BJ (cell line): ENCODE measurements around the gene MC4R. TPM values are rescaled to one million over a fixed set of nuclear protein-coding genes. Genes with fewer than 3 reads are reported as not detected.

Experiments used
- CTCF ChIA-PET: fragments of 350-600 bp; formaldehyde crosslinking; extraction: SDS; loops from one replicate; lab custom pipeline; 2021; ENCODE audit warnings: antibody characterized with exemption, inconsistent platforms; lab: Yijun Ruan, JAX
- POLR2A ChIA-PET: fragments of 300-600 bp; sonication (Branson Sonifier 250); formaldehyde crosslinking; extraction: SDS; loops from one replicate; lab custom pipeline; 2021; ENCODE audit warnings: antibody characterized with exemption; lab: Charles Lee
- DNase-seq: peaks from one replicate; pipeline ENCODE4 v3.0.0-alpha.2; 2011; ENCODE audit warnings: low read depth
- H3K27me3 ChIP-seq: 2 replicates; pipeline ENCODE4 v1.6.0; 2011; ENCODE audit warnings: low read length; ENCODE audit not compliant: control insufficient read depth, insufficient read depth
- H3K36me3 ChIP-seq: 2 replicates; pipeline ENCODE4 v1.5.1; 2011; ENCODE audit warnings: low read length; ENCODE audit not compliant: control insufficient read depth, insufficient read depth
- H3K4me3 ChIP-seq: 2 replicates; pipeline ENCODE4 v1.5.1; 2011; ENCODE audit warnings: low read depth, mild to moderate bottlenecking, control low read depth, low read length
- CTCF ChIP-seq: IDR thresholded peaks from 2 replicates; pipeline ENCODE4 v1.5.1; 2011; ENCODE audit warnings: low read depth, mild to moderate bottlenecking, control low read depth, inconsistent platforms, low read length, moderate library complexity; ENCODE audit not compliant: insufficient read depth
- polyA plus RNA-seq: library from polyadenylated mRNA; depleted of rRNA; stranded (reverse); fragments of >200 nt; gene quantifications from 2 replicates; pipeline ENCODE4 v1.2.3, GENCODE V29; 2011

MC4R gene
- polyA plus RNA-seq, 1 experiment = not detected

GRCh38 chr18:60389314-60389713, 16.7 kb upstream of the MC4R start:
- peak; percentile 1 for DNase-seq
- no peak for TF ChIP-seq CTCF
- no peaks in the 10 kb centered on the region for H3K36me3 ChIP-seq
- ChIA-PET POLR2A (no interaction called here), CTCF (no interaction called here)
- H3K27me3 ChIP-seq = no peaks in the 10 kb centered on the region
- no peak overlapping the region for H3K4me3 ChIP-seq

- H3K27me3 ChIP-seq = no peaks in the 10 kb centered on the region
- no peak for TF ChIP-seq CTCF
- CTCF ChIA-PET = no interaction called here
- POLR2A ChIA-PET = no interaction called here
- no peak for DNase-seq
- no peaks in the 10 kb centered on the region for H3K36me3 ChIP-seq
- H3K4me3 ChIP-seq = no peak overlapping the region
These were observed 13.1 kb upstream of the MC4R start for GRCh38 chr18:60385693-60386092.

GRCh38 chr18:60383893-60384292, 11.3 kb upstream of the MC4R start:
- ChIA-PET CTCF (no interaction called here), POLR2A (no interaction called here)
- Histone ChIP-seq H3K27me3 (no peaks in the 10 kb centered on the region), H3K36me3 (no peaks in the 10 kb centered on the region), H3K4me3 (no peak overlapping the region)
- DNase-seq = no peak
- TF ChIP-seq CTCF = no peak

GRCh38 chr18:60377778-60378469, 5.3 kb upstream of the MC4R start:
- ChIA-PET CTCF (interaction anchor here (0.7 to 0.9 kb wide), 2 partner anchors 10 to 35 kb away, joined by 3 to 4 read pairs; no protein-coding TSS in a partner anchor), POLR2A (no interaction called here)
- Histone ChIP-seq H3K4me3 (no peak overlapping the region), H3K27me3 (no peaks in the 10 kb centered on the region), H3K36me3 (no peaks in the 10 kb centered on the region)
- no peak for DNase-seq
- no peak for TF ChIP-seq CTCF

GRCh38 chr18:60372132-60372531, 443 bp downstream of the MC4R start:
- TF ChIP-seq CTCF = no peak
- H3K27me3 ChIP-seq = no peaks in the 10 kb centered on the region; the same call in 1 of the 2 replicates
- ChIA-PET CTCF (interaction anchor here (1.3 kb wide), 1 partner anchor 98 kb away, joined by 3 read pairs; no protein-coding TSS in a partner anchor), POLR2A (no interaction called here)
- DNase-seq = no peak
- H3K36me3 ChIP-seq = no peaks in the 10 kb centered on the region
- no peak overlapping the region for H3K4me3 ChIP-seq
